Measurements from ENCODE around the gene PRXL2A. TPM values are rescaled to one million over a fixed set of nuclear protein-coding genes. Genes with fewer than 3 reads are reported as not detected.

The PRXL2A gene
- total RNA-seq, 1 donor from 2014 or later: 118 TPM

DNA sequence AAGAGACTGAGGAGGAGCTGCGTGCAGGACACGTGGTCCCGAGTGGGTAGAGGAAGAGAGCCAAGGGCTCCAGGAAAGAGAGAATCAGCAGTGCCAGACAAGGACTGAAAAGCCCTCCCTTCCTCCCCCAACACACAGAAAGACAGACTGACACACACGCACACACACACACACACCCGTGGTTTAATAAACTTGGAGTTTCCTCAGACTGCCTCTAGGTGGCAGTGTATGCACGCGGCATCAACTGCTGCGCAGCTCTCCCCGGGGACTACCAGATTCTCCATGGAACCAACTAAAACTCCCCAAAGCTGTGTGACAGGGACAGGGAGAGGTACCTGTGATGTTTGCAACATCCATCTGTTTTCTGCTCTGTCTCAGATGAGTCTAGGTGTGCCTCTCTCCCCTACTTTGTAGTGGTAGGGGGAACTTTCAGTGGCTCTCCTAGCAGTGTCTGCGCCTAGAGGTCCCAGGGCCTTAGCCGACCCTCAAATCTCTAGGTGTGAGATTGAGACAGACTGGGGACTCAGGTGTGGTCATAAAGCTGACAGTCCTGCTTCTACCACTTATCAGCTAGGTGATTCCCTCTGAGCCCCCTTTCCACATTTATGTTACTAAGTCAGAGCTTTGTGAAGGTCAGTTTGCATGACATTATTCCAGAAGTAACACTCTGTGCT, 36.4 kb downstream of the PRXL2A start:
- DNase-seq (ENCODE audit: low spot score): peak; percentile 83

DNA sequence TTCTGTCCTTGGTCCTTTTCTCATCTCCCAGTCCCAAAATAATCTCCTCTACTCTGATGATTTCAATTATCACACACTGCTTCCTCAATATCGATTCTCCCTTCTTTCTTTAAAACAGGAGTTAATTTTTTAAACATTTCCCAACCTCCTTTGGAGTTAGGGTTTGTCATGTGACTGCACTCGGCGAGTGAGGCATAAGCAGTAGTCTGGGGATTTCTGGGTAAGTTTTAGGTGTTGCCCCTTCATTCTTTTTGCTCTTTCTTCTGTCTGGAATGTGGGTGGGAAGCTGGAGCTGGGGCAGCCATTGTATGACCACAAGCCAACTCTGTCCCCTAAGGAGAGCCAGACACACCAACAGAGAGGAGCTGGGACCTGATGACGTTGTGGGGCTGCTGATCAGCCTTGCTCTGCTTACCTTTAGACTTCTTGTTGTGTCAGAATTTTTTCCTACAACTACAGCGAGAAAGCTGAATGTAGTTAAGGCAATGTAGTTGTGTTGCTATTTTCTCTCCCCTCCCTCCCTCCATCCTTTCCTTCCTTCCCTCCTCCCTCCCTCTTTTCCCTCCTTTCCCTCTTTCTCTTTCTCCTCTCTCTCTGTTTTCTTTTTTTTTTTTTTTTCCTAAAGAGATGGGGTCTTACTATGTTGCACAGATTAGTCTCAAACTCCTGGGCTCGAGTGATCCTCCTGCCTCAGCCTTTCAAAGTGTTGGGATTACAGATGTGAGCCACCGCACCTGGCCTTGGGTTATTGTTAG, 39.3 kb downstream of the PRXL2A start:
- DNase-seq (ENCODE audit: low spot score): no peak

DNA sequence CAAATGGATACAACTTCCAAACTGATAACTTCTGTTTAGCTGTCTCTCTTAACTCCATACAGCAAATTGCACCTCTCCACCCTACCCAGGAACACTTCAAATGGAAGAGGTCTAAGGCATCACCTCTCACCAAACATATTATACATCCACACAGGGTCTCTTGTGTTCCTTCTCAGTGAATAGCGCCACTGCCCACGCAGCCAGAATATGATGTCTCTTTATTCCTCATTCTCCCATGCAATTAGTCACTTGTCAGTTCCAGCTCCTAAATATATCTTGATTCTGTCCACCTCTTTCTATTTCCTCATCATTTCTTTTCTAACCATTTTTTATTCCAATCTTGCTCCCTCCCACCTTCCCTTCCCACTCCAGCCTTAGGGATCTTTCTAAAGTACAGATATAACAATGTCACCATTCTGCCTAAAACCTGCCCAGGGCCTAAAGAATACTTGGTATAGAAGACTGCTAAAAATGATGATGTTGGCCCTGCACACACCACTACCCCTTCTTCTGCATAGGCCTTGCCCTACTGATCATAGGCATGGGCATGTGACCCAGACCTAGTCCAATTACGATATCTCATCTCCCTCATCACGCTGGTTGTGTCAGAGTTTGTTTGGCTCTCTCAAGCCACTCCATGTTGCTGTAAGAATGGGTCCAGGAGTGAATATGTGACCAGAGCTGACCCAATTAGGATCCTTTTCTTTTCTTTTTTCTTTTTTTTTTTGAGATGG, 40.0 kb downstream of the PRXL2A start:
- no peak for DNase-seq (ENCODE audit: low spot score)

DNA sequence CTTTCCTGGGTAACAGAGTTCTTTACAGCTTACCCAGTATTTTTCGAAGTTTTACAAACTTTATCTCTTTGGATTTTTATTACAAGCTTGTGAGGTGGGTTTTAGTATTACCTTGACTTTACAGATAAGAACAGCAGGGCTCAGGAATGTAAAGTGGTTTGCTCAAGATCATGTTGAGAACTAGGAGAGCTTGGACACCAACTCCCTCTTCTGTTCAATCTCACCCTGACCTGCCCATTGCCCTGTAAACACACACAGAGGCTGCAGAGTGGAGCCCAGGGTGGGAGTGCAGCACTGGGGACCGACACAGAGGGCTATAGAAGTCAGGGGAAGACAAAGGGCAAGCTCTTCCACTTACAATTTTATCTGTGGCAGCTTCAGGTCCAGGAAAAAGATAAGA, 41.2 kb downstream of the PRXL2A start:
- DNase-seq (ENCODE audit: low spot score): no peak

DNA sequence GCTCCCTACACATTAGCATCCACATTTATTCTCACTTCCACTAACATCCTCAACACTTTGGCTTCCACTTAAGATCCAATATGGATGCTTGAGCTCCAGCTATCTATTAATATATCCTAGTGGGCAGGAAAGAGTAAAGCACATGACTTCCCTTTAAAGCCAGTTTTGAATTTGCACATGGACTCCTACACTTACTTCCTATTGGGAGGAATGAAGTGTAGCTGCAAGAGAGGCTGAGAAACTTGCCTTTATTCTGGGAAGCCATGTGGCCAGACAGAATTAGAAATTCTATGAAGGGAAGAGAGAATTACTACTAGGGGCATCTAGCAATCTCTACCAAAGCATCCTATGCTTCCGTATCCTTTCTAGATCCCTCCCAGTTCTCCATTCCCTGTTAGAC, 42.8 kb downstream of the PRXL2A start:
- no peak for DNase-seq (ENCODE audit: low spot score)

DNA sequence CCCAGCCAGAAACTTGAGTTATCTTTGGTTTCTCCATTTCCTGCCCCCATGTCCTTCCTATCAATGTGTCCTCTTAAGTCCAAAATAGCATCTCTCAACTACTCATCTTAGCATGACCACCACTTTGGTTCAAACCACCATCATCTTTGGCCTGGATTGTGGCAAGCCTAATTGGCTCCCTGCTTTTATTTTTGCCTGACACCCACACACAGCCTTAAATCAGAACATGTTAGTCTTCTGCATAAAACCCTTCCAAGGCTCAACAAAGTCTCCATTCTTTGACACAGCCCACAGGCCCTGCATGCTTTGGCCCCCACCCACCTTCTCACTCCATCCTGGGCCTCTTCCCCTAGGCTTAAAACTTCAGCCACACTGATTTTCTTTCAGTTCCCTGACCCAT, 43.7 kb downstream of the PRXL2A start:
- no peak for DNase-seq (ENCODE audit: low spot score)

DNA sequence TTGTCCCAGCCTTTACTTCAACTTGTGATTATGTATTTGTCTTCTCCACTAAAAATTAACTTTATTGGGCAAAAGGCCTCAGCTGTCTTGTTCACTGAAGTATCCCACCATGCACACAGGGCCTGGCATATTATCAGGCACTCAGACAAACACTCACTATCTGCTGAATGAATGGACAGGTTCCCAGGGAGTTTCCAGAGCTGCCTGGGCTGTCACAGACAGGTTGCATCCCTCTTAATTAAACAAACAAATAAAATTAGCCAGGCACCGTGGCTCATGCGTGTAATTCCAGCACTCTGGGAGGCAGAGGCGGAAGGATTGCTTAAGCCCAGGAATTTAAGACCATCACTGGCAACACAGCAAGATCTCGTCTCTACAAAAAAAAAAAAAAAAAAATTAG, 44.3 kb downstream of the PRXL2A start:
- DNase-seq (ENCODE audit: low spot score): no peak

DNA sequence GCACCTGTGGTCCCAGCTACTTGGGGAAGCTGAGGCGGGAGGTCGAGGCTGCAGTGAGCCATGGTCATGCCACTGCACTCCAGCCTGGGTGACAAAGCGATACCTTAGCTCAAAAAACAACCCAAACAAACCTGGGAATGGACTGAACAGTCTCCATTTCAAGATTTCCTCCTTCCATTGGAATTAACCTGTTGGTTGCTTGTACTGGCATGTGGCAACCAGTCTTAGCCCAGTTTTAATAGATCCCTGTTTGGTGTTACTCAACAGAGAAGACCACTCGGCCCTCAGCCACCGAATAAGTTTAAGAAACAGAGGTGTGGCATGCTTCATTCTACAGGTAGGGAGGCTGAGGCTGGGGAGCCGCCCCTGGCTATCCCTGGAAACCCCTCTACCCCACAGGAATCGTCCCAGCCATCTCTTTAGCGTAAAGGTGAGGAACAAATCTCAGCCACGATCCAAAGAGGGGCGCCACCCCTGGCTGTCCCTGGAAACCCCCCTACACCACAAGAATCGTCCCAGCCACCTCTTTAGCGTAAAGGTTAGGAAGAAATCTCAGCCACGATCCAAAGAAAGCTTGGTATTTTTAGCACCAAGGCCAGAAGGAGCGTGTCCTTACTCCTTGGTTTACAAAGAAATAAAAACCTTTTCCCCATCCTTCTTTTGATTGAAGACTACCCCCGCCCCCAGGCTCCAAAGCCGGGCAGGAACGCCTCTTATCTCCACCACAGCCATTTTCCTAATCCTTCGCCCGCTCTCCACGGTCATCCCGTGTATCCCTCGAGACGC, 44.9 kb downstream of the PRXL2A start:
- no peak for DNase-seq (ENCODE audit: low spot score)

DNA sequence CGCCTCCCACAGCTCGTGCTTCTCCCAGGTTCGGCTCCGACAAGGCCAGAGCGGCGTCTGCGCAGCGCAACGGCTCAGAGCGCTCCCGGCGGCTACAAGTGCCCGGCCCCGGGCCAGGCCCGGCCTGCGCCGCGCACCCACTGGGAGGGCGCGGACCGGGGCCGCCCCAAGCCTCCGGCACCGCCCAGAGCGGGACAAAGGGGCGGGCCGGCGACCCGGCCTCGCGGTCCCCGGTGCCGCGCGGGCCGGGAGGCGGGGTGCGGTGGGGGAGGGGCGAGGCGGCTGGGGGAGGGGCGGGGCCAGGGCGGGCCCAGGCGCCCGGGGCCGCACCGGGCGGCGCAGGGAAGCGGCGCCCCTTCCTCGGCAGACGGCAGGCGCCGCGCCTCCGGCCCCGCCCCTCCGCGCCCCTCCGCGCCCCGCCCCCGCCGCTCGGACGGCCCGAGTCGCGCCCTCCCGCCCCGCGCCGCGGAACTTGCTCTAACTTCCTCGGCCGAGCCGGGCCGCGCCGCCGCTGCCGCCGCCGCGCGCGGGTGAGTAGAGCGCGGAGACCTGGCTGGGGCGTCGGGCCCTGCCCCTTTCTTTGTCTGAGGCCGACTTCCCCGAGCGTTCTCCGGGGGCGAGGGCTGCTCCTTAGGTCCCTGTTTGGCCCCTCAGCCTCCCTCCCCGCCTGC, 45.6 kb downstream of the PRXL2A start, which contains the start of gene TSPAN14:
Gene TSPAN14 (plus strand): TSS at position 469 of the 671 bp plus-strand sequence. CDS start 34,924 bp downstream, outside the sequence.
- peak; percentile 85 for DNase-seq (ENCODE audit: low spot score)

DNA sequence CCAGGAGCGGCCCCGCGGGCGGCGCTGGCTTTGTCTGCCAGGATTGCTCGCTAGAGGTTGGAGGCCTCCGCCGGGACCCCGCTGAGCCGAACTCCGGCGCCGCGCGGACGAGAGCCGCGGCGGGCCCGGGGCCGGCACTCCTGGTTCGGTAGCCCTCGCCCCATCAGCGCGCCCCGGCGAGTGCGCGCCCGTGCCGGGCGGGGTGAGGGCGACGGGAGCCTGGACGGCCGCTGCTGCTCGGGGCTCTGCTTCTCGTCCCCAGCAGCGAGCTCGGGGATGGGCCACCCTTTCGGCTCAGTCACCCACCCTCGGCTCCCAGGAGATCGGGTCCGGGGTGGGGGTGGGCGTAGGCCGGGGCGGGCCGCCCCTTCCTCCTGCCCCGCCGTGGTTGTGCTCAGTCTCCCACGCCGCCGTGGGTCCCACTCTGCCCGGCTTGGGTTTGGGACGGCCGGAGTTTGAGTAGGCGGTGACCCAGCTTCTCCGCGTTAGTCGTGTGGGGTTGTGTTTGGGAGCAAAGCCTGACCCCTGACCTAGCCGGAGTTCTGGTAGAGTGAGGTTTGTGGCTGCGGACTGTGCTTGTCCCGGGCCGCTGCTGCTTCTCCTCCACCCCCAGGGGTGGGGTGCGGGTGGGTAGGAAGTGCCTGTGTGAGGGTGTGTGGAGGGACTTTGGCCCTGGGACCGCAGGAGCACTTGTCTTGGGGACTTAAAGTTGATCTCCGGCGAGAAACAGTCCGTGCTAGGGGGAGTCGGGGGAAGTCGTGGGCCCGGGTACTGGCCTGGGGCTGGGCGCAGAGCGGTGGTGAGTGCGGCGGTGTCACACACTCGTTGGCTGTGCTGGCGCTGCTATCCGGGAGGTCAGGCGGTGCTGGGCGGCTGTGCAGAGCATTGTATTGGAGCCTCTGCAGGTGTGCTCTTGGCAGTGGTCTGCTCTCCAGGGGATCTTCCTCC, 46.4 kb downstream of the PRXL2A start:
- DNase-seq (ENCODE audit: low spot score): no peak

DNA sequence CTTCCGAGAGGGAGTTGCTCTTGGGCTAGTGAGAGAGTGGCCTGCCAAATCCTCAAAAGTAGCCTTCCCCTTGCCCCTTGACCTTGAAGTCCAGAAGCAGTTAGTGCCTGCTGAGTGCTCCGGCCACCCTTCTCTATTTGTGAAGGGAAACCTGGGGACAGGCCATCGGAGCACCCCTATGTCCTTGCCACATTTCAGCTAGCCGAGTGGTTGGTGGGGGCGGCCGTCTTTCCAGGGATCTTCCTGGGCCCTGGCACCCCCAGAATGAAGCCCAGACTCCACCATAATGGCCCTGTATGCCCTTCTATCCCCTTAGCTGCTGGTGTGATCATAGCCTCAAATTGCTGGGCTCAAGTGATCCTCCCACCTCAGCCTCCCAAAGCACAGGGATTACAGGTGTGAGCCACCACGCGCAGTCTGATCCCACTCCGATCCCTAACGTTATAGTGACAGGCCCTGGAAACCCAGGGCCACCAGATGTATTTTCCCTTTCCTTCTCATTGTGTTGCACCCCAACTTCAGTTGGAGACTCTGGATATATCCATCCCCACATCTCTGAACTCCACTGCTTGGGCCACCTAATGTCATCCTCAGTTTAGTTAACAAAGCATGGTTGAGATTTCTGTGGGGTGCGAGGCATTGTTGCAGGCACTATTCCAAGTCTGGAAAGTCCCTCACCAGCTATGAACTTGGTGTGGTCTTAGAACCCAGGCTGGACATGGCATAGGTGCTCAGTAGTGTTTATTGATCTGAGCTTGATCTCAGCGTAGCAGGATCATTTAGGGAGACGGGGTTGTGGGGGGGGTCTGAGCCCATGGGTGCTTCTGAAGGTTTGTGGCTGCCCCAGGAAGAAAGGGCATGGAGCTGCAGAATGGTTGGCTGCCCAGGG, 47.4 kb downstream of the PRXL2A start:
- no peak for DNase-seq (ENCODE audit: low spot score)

DNA sequence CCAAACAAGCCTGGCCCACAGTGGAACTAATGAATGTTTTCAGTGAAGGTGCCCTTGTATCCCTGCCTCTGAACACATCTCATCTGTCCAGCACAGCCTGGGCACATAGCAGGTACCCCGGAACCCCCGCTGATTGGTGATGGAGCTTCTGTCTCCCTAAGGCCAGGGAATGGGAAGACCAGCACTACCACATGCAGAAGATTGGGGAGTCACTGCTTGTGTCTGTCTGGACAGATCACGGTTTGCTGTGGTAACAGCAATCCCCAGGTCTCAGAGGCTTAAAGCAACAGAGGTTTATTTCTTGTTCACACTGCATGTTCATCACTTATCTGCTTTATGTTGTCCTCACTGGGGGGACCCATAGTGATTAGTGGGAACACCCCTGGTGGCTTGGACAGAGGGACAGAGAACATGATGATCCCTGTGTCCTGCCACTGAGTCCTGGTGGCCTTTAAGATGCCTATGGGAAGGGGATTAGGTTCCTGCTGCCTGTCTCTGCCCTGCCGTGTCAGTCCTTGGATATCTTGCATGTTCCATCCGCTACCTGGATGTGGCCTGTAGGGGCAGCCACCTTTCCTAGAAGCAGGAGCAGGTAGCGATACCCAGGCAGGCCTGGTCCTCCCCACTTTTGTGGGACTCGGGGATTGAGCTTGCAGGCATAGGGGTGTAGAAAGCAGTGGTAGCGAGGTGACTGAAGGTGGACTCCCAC, 49.4 kb downstream of the PRXL2A start:
- no peak for DNase-seq (ENCODE audit: low spot score)

DNA sequence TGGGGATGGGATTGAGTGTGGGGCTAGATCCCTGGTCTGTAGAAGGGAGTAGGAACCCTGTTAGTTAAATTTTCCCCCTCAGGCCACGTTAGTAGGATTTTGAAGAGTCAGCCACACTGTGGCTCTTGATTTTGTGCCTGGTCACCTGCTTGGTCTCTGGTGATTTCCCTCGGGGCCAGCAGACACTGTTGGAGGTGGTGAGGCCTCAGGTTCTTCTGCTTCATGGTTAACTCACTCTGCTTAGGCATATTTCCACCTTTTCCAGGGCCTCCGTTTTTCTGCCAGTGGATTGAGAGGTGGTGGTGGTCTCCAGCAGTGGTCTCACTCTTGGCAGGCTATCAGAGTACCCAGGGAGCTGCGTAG, 49.9 kb downstream of the PRXL2A start:
- no peak for DNase-seq (ENCODE audit: low spot score)

DNA sequence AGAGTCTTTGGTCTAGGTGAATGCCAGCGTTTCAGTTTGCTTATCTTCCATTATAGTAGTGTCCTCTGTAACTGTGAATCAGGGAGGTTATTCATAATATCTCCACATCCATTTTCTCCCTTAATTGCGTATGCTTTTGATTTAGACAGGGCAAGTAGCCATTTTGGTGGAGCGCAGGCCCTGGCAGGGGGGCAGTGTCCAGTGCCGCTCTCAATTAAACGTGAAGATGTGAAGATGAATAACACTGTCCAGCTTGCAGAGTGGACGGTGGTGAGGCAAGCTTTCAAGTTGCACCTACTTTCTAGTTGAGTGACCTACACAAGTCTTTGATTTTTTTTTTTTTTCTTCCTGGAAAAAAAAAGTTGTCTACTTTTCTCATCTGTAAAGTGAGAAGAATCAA, 50.3 kb downstream of the PRXL2A start:
- no peak for DNase-seq (ENCODE audit: low spot score)

DNA sequence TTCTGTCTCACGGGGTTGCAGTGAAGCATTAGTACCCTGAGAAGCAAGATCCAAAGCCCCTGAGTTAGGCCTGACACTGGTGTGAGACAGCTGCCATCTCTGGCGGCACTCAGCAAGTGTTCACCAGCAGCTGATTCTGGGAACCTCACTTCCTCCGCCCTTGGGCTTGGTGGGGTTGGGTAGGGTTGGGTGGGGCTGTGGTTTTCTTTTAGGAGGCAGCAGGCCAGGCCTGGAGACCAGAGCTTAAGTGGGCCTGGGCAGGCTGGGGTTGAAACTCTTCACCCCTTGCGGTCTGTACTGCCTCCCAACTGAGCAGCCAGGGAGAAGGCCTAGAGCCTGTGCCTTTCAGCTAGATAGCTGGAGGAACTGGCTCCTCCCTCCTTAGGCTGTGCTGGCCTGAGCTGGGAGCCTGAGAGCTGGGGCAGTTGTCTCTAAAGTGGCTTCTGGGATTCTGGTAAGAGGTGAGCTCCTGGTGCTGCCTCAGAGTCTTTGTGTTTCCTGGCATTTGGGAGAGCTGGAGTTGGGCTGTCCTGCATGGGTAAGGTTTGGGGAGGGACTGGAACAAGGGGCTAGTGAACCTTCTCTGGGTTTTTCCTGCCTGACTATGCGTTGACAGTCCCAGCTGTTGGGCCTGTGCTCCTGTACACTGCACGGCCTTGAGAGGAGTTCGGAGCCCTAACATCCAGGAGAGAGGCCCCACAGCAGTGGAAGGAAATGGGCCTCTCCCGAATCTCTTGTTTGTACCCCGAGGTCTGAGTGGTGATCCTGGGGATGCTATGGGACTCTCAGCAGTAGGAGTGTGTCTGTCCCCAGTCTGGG, 50.9 kb downstream of the PRXL2A start:
- peak; percentile 80 for DNase-seq (ENCODE audit: low spot score)

DNA sequence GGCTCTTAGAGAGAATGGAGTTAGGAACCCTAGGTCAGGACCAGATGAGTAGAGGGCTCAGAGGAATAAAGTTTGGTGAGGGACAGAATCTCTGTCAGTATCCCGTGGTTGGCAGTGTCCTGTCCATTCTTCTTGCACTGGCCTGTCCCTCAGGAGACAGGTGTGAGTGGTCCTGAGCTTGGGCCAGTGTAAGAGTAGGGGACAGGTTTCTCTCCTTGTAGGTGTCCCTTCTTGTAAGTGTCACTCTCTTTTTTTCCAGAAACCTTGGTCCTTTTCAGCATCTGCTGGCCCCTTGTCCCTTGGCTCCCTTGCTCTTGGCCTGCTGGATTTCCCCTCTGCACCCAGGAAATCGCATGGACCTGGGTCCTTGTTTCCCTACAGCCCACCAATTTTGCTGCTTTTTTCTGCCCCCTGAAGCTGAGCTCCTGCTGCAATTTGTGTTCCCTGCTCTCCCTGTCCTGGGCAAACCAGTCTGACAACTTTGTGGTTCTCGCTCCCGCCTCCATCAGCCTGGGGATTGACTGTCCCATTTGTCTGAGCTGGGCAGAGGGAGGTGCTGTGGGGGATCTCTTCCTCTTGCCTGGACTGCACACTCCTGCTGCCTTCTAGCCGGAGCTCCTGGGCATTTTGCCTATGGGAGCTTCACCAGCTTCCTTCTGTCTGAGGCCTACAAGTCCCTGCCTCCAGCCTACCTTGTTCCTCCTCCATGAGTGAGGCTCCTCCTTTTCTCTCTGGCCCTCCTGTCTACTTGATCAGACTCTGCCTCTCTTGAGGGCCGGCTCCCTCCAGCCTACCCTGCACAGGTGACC, 52.3 kb downstream of the PRXL2A start:
- peak; percentile 90 for DNase-seq (ENCODE audit: low spot score)

Data from ureter (tissue), 1 donor.